GM12864 (cell line): ENCODE data around the gene KIF12.

Experiments used
- DNase-seq: peaks from one replicate; pipeline ENCODE4 v3.0.0-alpha.2; 2011; ENCODE audit warnings: low read depth
- H3K4me3 ChIP-seq: 2 replicates; pipeline ENCODE4 v1.5.1; 2011; ENCODE audit warnings: mild to moderate bottlenecking, low read depth, low read length, control low read depth
- CTCF ChIP-seq: IDR thresholded peaks from 2 replicates; pipeline ENCODE4 v1.5.1; 2011; ENCODE audit warnings: low read depth, mild to moderate bottlenecking, moderate library complexity, low read length, control low read depth, inconsistent platforms; ENCODE audit errors: missing control alignments

Gene KIF12

GRCh38 chr9:114072184-114073140 lies 26.6 kb downstream of the KIF12 start:
- H3K4me3 ChIP-seq: no peak overlapping the region
- no peak for DNase-seq
- no peak for TF ChIP-seq CTCF

- no peak for DNase-seq
- TF ChIP-seq CTCF: no peak
Observed at GRCh38 chr9:114071197-114071795, 27.8 kb downstream of the KIF12 start.

GRCh38 chr9:114070188-114071103 lies 28.6 kb downstream of the KIF12 start:
- TF ChIP-seq CTCF: no peak
- no peak for DNase-seq
- H3K4me3 ChIP-seq: no peak overlapping the region

More at GRCh38 chr9:114071197-114071795, 27.8 kb downstream of the KIF12 start:
- H3K4me3 ChIP-seq: no peak overlapping the region

GRCh38 chr9:114069476-114070187 lies 29.5 kb downstream of the KIF12 start:
- DNase-seq: no peak
- no peak overlapping the region for H3K4me3 ChIP-seq
- TF ChIP-seq CTCF: no peak

- no peak for TF ChIP-seq CTCF
- no peak overlapping the region for H3K4me3 ChIP-seq
- no peak for DNase-seq
Observed at GRCh38 chr9:114065304-114065703, 33.8 kb downstream of the KIF12 start.

GRCh38 chr9:114061830-114062474 lies 37.1 kb downstream of the KIF12 start:
- no peak overlapping the region for H3K4me3 ChIP-seq
- DNase-seq: no peak
- no peak for TF ChIP-seq CTCF
